HL-60/S4 (cell line): Measurements from ENCODE around the gene TP53I13.

ENCODE experiments used
- in situ Hi-C: fragments of 300-500 bp; cut with MboI; formaldehyde crosslinking; loops from 2 replicates; pipeline ENCODE4 v1.14.3; 2022; ENCODE audit warnings: low sequenced_read_pairs

TP53I13 gene

DNA sequence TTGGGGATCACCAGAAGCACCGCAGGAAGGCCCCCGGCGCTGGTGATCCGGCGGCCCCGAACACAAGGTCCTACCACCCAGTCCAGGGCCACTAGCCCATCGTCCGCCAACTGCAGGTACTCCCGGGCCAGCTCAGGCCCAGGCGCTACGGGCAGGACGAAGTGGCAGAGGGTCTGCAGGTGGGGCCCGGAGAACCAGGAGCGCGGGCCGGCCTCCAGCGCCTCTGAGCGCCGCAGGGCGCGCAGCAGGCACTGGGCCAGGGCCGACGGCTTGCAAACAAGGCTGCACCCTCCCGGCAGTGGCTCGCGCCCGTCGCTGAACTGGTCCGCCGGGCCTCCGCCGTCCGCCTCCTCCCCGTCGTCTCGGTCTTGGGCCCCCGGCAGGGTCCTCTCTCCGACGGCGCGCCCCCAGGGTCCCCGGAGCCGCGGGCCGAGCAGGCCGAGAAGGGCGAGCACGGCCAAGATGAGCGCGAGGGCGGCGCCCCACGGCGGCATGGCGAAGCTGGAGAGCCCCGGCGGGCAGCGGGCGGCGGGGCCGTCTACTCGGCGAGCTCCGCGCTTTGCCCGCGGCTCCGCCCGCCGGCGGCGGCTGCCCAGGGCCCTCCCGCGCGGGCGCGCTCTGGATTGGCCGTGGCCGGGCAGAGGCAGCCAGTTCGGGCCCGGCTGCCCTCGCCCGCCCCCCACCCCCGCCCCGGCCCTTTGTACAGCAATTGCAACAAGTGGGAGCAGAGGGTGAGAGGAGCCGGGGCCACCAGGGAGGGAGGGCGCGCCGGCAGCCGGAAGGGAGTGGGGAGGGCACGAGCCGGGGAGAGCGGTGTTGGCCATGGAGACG is 1.8 kb upstream of the TP53I13 start, which contains the start of gene ABHD15:
TSS of gene ABHD15 (minus strand) at position 565 of the 831 bp plus-strand sequence. CDS start at position 494, 71 bp downstream.
- in situ Hi-C loops: loop anchor here (25.0 kb wide), 1 partner anchor 429 kb away; no protein-coding TSS in a partner anchor

DNA sequence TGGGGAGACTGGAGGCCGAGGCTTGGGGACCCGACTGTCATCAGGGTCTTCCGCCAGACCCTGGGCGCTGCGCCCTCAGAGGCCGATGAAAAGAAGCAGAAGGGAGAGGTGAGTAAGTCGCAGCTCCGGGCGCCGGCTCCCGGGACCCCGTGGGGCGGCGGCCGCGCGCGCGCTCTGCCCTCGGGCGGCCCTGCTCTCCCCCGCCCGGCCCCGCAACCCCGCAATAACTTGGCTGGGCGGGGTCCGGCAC is 1.3 kb upstream of the TP53I13 start:
- in situ Hi-C loops: loop anchor here (25.0 kb wide), 1 partner anchor 430 kb away; no protein-coding TSS in a partner anchor

DNA sequence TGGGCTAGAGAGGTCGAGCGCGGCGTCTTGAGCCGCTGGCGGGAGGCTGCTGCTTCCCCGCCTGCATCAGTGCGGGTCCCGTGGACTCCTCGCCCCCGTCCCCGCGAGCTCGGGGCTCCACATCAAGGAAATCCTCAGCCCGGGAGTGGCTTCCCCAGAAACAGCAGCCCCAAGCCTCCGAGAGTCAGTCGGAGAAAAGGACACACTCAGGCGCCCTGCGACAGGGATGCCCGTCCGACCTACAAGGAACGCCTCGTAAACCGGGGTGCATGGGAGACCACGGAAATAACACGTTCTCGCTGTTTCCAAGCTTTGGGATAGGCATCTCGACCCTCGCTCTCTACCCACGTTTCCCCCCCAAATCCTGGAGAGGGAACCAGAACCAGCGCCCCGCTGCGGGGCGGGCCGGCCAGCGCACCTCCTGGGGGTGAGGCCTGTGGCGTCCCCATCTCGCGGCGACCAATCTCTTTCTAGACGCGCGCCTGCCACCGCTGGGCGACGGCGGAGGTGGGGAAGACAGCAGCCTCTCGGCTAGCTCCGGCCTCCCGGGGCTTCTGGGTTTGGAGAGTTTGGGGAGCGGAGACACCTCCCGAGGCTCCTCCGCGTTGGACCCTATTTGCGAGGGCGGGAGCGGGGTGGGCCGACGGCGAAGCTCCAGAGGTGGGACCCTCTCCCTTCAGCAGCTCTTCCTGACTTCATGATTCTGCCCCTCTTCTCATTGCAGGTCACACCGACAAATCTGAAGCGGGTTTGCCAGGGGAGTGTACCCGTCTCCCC is 759 bp upstream of the TP53I13 start:
- in situ Hi-C loops: loop anchor here (25.0 kb wide), 1 partner anchor 430 kb away; no protein-coding TSS in a partner anchor

DNA sequence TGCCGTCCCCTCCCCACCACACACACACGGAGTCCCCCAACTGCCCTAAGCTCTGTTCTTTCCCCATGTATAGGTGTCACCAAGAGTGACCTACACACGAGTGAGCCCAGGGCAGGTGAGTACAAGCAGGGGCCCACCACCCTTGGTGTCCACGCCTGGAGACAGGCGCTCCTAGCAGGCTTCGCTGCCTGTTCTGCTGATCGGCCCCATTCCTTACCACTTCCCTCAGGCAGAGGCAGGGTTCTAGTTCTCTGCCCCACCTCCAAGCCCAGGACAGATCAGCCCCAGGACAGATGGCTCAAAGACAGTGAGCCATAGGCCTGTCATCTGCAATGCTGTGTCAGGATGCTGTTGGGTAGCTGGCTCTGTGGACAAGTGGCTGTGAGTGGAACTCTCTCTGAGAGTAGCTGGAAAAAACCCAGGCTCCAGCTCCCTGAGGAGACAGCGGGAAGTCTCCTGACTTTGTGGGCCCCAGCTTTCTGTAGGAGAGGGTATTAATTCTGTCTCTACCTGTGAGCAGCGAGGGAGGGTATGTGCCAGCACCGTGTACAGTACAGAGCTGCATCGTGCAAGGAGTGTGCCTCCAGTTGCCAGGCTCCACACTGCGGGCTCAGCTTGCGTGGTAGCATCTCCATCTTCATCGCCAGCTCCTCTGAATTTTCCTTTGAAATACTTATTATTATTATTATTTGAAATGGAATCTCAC is 897 bp downstream of the TP53I13 start:
- in situ Hi-C loops: loop anchor here (25.0 kb wide), 1 partner anchor 432 kb away; no protein-coding TSS in a partner anchor

DNA sequence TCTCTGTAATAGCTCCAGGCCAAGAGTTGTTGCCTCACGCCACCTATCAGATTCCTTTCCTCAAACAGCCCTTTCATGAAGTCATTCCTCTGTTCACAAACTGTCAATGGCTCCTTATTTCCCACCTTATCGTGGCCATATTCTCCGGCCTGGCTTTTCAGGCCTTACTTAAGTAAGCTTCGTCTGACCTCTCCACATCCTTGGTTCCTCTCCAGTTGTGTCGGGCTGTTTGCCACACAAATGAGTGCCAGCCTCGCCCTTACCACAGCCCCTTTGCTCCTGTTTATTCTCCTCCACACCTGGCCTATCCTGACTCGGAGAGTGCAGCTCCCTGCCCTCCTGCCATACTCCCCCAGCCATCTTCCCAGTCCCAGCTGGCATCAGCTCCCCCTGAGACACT is 2.0 kb downstream of the TP53I13 start:
- in situ Hi-C loops: loop anchor here (25.0 kb wide), 1 partner anchor 433 kb away; no protein-coding TSS in a partner anchor

DNA sequence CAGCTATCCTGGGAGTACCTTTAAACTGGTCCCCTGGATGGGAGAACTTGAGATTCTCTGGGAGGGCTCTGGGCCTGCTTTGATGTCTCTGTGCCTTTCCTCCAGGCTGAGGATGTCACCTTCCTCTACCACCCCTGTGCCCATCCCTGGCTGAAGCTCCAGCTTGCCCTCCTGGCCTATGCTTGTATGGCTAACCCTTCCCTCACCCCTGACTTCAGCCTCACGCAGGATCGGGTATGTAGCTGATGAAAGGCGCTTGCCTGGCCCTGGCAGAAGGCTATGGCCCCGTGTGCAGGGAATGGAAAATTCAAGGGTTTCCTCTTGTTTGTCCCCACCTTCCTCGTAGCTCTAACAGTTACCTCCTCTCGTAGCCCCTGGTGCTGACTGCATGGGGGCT is 3.0 kb downstream of the TP53I13 start:
- in situ Hi-C loops: loop anchor here (25.0 kb wide), 1 partner anchor 434 kb away; no protein-coding TSS in a partner anchor

DNA sequence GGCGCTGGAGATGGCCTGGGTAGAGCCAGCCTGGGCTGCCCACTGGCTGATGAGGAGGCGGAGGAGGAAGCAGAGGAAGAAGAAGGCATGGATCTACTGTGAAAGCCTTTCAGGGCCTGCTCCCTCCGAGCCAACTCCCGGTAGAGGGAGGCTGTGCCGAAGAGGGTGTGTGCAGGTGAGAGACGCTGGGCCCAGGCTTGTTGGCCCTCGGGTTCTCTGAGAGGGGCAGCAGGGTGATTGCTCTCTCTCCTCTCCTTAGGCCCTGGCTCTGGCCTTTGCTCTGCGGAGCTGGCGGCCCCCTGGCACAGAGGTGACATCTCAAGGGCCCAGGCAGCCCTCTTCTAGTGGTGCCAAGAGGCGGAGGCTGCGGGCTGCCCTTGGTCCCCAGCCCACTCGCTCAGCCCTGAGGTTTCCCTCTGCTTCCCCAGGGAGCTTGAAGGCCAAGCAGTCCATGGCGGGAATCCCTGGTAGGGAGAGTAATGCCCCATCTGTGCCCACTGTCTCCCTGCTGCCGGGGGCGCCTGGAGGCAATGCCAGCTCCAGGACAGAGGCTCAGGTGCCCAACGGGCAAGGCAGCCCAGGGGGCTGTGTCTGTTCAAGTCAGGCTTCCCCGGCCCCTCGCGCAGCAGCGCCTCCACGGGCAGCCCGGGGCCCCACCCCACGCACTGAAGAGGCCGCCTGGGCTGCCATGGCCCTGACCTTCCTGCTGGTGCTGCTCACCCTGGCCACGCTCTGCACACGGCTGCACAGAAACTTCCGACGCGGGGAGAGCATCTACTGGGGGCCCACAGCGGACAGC is 3.6 kb downstream of the TP53I13 start:
- in situ Hi-C loops: loop anchor here (25.0 kb wide), 1 partner anchor 435 kb away; no protein-coding TSS in a partner anchor

DNA sequence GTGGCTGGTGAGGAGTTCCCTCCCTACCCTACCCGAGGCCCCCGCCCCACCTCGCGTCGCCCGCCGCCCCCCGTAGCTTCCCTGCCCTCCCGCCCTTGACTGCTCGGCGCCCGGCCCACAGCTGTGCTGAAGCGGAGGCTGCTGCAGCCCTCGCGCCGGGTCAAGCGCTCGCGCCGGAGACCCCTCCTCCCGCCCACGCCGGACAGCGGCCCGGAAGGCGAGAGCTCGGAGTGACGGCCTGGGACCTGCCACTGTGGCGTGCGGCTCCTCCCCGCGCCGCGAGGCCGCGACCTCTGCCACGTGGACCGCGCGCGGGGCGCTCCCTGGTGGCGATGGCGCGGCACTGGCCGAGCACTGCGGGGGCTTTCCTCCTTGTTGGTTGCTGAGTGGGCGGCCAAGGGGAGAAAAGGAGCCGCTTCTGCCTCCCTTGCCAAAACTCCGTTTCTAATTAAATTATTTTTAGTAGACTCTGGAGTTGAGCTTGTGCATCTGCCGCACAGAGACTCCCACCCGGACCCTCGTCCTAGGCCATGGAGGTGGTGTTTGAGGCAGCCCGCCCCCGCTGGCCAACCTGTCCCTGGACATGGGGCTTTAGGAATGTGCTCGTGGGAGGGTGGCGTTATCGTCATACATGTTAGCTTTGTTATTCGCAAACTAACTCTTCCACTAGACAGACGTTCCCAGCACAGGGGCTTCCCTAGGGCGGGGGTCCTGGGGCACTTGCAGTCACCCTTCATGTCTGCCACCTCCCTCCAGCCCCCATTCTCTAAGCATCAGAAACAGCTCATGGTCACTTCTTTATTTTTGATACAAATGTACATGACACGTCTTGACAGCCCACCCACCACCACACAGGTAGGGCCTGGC is 4.4 kb downstream of the TP53I13 start:
- in situ Hi-C loops: loop anchor here (25.0 kb wide), 1 partner anchor 436 kb away; no protein-coding TSS in a partner anchor

DNA sequence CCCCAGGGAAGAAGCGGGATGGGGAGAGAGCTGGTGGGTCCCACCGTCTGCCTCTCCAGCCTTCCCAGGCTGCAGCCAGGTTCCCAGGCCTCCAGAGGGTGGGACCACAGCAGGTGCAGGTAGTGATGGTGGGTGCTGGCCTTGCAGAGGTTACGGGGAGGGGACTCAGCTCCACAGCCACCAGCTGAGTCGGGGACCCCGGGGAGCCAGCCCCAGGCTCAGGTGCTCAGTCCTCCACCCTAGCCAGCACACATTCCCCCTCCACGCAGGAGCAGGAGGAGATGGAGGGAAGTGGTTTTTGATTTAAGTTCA is 5.0 kb downstream of the TP53I13 start:
- in situ Hi-C loops: loop anchor here (25.0 kb wide), 1 partner anchor 436 kb away; no protein-coding TSS in a partner anchor

DNA sequence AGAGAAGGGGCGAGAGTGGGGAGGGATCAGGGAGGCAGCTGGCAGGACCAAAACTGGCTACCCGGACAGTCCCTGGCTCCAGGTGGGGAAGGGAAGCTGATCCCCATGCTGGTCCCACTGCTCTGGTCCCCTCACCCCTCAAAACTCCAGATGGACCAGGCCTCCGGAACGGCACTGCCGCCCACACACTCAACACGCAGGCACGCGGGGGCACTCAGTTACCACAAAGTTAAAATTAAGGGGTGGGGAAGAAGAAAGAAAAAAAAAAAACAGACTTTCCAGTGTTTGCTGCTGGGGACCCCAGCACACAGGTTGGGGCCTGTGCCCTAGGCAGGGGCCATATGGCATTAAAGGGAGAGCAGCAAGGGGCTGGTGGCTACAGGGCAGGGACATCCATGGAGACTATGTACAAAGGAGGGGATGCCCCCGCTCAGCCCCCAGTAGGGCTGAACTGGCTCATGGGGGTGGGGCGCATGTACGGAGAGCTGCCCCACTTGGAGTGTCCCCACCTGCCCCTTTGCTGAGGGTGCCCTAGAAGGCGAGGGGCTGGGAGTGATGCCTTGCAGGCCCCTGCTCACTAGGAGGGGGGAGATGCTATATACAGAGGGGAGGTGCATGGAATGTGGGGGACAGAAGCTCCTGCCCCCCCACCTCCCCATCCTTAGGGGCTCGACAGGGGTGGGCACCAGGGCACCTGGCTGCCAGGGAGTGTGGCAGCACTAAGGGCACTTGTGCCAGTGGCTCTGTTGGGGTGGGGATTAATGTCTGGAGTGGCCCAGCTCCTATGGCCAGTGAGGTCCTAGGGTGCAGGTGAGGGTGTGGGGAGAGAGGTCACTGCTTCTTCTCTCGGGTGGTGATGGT is 5.6 kb downstream of the TP53I13 start:
- in situ Hi-C loops: loop anchor here (25.0 kb wide), 1 partner anchor 437 kb away; no protein-coding TSS in a partner anchor

DNA sequence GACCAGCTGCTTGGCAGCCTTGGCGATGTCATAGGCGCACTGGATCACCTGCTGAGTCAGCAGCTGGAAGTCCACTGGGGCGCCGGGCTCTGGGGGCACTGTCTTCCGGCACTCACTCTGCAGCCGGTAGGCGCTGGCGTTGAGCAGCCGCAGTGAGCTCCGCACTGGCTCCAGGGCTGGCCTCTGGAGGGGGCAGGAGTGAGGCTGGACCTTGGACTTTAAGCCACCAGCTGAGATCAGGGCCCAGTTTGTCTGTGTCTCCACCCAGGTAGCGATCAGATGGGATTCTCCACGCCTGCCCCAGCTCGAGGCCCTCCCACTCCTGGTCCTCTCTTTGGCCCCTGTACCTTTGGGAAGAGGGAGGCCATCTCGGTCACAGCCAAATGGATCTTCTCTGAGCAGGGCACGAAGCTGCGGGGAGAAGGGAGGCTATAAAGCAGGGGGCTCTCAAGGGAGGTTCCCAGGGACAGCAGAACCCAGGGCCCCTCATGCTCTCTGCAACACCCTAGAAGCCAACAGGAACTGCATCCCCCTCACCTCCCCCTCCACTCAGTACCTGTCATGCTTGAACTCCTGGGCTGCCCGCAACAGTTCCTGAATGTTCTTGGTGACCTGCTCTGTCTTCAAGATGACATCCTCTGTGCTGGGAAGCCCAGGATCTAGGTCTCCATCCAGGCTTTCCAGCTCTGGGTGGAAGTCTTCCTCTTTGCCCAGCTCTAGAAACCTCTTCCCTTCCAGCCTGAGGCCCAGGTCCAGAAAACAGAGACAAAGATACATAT is 6.4 kb downstream of the TP53I13 start:
- in situ Hi-C loops: loop anchor here (25.0 kb wide), 1 partner anchor 438 kb away; no protein-coding TSS in a partner anchor

DNA sequence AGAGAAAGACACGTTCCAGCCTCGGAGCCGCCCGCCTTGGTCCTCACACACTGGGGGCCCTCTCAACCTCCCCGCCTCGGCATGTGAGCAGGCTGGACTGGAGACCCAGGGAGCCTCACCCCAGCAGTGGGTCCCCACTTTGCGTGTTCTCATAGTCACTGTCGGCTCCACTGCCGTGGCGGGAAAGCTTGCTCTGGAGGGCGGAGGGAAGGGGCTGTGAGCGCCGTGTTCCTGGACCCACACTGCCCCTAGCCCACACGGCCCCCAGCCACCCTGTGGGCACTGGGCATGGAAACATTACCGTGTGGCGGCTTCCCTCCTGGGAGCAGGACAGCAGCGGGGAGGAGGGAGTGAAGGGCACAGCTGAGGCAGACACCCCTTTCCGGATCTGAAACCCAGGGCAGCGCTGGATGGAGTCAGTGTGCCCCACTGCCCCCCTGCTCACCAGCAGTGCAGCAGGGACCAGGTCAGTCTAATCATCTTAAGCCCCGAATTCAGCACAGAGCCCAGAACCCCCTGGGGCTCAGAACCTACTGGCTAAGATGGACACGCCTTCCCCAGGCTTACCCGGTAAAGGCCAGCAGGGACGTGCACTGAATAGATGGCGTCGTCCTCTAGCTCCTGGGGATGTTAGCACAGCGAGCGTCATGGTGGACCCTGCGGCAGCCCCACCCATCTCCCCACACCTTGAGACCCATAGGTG is 7.2 kb downstream of the TP53I13 start:
- in situ Hi-C loops: no loop called here

DNA sequence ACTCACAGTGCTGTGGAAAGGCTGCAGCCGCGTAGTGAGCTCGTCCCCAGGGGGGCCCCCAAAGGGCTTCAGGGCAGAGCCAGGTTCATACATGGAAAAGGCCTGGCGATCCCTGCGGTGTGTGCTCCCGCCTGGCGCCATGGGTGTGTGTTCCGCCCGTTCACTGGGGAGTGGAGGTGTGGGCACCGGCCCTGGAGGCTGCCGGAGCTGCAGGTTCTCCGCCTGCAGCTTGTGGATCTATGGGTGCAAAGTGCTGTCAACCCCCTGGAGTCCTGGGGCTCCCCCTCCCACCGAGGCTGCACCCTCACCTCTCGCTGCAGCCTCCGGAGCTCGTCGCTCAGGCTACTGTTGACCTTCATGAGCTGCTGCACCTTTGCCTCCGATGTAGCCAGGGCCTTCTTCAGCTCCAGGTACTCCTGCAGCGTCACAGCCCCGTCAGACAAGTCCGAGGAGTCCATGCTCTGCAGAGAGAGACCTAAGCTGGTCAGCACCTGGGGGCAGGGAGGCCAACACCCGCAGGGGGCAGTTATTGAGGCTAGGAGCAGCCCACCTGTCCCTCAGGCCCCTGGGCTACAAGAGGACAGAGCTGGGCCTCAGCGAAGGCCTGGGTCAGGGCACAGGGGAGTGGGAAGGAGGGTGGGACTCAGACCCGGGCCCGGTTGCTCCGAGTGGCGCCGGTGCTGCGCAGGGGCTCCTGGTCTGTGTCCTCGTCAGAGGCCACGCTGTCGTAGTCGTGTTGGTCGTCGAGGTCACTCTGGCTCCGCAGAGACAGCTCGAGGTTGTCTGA is 7.9 kb downstream of the TP53I13 start:
- in situ Hi-C loops: no loop called here

DNA sequence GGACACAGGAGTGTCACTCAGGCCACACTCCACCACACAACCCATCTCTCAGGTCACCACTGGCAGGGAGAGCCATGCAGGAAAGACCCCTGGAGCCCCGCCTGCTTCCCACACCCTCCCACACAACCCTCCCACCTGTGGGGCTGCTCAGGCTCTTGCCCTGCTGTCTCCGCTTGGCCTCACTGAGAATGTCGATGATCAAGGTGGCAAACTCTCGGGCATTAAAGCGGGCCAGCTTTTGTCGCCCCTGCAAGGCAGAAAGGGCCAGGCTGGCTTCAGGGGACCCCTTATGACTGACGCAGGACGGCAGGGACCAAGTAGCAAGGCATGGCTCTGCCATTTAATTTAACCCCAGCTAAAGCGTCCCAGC is 8.5 kb downstream of the TP53I13 start:
- in situ Hi-C loops: no loop called here

DNA sequence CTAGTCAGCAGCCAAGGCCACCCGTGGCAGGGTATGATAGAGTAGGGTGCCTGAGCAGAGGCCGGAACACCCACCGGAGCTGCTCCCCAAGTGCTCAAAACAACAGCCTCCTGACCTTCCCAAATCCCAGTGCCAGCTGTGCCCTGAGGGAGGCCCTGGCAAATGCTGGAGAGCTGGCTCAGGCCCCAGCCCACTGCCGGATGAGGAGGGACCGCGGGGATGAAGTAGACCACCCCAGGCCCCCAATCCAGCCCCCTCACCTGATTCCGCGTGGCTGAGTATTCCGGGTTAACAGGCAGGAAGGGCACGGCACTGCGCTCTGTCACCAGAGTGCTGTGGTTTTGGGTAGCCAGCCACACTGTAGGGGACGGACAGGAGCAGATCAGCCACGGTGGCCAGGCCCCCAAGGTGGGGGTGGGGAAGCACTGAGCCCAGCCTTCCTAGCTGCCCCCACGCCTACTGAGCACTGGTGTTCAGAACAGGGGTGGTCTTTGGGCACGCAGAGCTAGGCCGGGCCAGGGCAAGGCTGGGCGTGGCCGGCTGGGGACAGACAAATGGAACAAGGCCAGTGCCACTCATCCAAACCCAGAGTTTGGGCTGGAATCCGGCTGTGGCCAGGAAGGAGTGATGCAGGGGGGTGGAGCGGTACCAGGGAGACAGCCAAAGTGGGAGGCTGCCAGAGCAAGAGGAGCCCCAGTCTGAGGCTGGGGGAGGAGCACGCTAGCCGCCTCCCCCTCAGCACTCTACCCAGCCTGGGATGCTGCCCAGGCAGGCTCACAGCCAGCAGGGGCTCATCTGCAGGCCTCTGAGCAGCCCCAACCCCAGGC is 9.1 kb downstream of the TP53I13 start:
- in situ Hi-C loops: no loop called here
